Measurements from ENCODE around the gene HCLS1.
"Not testable (repeated sequence)": the region's sequence is repeated elsewhere in the genome, so short reads cannot be mapped to it uniquely, and the experiment has no call there.

The HCLS1 gene

GRCh38 chr3:121688747-121689146 is 28.0 kb upstream of the HCLS1 start:
- H3K27ac ChIP-seq (ENCODE audit: low read depth, low read length); H3K4me1 ChIP-seq (ENCODE audit: insufficient read depth, low read length); H3K4me3 ChIP-seq (ENCODE audit: low read length); H3K27me3 ChIP-seq (ENCODE audit: insufficient read depth, low read length); H3K9me3 ChIP-seq (ENCODE audit: insufficient read depth, low read depth, low read length); H3K9ac ChIP-seq (ENCODE audit: low read depth, low read length): not testable (repeated sequence)
- 96% methylated on average over 31 of the region's 31 CpGs for WGBS
- H3K36me3 ChIP-seq (ENCODE audit: insufficient read depth, low read length) = peaks cover 50% of the 10 kb centered on the region

- Histone ChIP-seq H3K4me1 (ENCODE audit: insufficient read depth, low read length) (no peaks in the 10 kb centered on the region), H3K27ac (ENCODE audit: low read depth, low read length) (no peak overlapping the region), H3K4me3 (ENCODE audit: low read length) (no peak overlapping the region), H3K36me3 (ENCODE audit: insufficient read depth, low read length) (peaks cover 52% of the 10 kb centered on the region), H3K27me3 (ENCODE audit: insufficient read depth, low read length) (no peaks in the 10 kb centered on the region), H3K9me3 (ENCODE audit: insufficient read depth, low read depth, low read length) (peaks cover 6% of the 10 kb centered on the region; the same call in 1 of the 2 replicates), H3K9ac (ENCODE audit: low read depth, low read length) (no peak overlapping the region)
- 92% methylated on average over 1 of the region's 1 CpG for WGBS
Measured at GRCh38 chr3:121681792-121682191, 21.1 kb upstream of the HCLS1 start.

GRCh38 chr3:121677141-121677540 is 16.4 kb upstream of the HCLS1 start:
- WGBS = 100% methylated on average over 1 of the region's 2 CpGs
- Histone ChIP-seq H3K36me3 (ENCODE audit: insufficient read depth, low read length) (peaks cover 78% of the 10 kb centered on the region), H3K27ac (ENCODE audit: low read depth, low read length) (no peak overlapping the region), H3K9me3 (ENCODE audit: insufficient read depth, low read depth, low read length) (no peaks in the 10 kb centered on the region), H3K4me1 (ENCODE audit: insufficient read depth, low read length) (no peaks in the 10 kb centered on the region), H3K27me3 (ENCODE audit: insufficient read depth, low read length) (no peaks in the 10 kb centered on the region), H3K4me3 (ENCODE audit: low read length) (no peak overlapping the region), H3K9ac (ENCODE audit: low read depth, low read length) (no peak overlapping the region)

GRCh38 chr3:121670676-121671075 is 10.0 kb upstream of the HCLS1 start:
- no peak overlapping the region for H3K9ac ChIP-seq (ENCODE audit: low read depth, low read length)
- peaks cover 88% of the 10 kb centered on the region for H3K36me3 ChIP-seq (ENCODE audit: insufficient read depth, low read length)

GRCh38 chr3:121667333-121667732 is 6.6 kb upstream of the HCLS1 start:
- H3K9me3 ChIP-seq (ENCODE audit: insufficient read depth, low read depth, low read length) = no peaks in the 10 kb centered on the region
- no peaks in the 10 kb centered on the region for H3K27me3 ChIP-seq (ENCODE audit: insufficient read depth, low read length)
- no peak overlapping the region for H3K27ac ChIP-seq (ENCODE audit: low read depth, low read length)
- no peak overlapping the region for H3K9ac ChIP-seq (ENCODE audit: low read depth, low read length)
- H3K36me3 ChIP-seq (ENCODE audit: insufficient read depth, low read length) = peaks cover 93% of the 10 kb centered on the region
- H3K4me3 ChIP-seq (ENCODE audit: low read length) = no peak overlapping the region
- 89% methylated on average over 4 of the region's 4 CpGs for WGBS
- H3K4me1 ChIP-seq (ENCODE audit: insufficient read depth, low read length) = no peaks in the 10 kb centered on the region

More at GRCh38 chr3:121670676-121671075, 10.0 kb upstream of the HCLS1 start:
- Histone ChIP-seq H3K27ac (ENCODE audit: low read depth, low read length) (no peak overlapping the region), H3K4me3 (ENCODE audit: low read length) (no peak overlapping the region), H3K4me1 (ENCODE audit: insufficient read depth, low read length) (no peaks in the 10 kb centered on the region), H3K27me3 (ENCODE audit: insufficient read depth, low read length) (no peaks in the 10 kb centered on the region), H3K9me3 (ENCODE audit: insufficient read depth, low read depth, low read length) (no peaks in the 10 kb centered on the region)

- H3K27me3 ChIP-seq (ENCODE audit: insufficient read depth, low read length) = no peaks in the 10 kb centered on the region
- H3K9ac ChIP-seq (ENCODE audit: low read depth, low read length) = no peak overlapping the region
- H3K9me3 ChIP-seq (ENCODE audit: insufficient read depth, low read depth, low read length) = no peaks in the 10 kb centered on the region
- WGBS = 88% methylated on average over 2 of the region's 2 CpGs
- H3K27ac ChIP-seq (ENCODE audit: low read depth, low read length) = no peak overlapping the region
- no peak overlapping the region for H3K4me3 ChIP-seq (ENCODE audit: low read length)
- H3K36me3 ChIP-seq (ENCODE audit: insufficient read depth, low read length) = peaks cover 78% of the 10 kb centered on the region
- H3K4me1 ChIP-seq (ENCODE audit: insufficient read depth, low read length) = peaks cover 4% of the 10 kb centered on the region; the same call in 1 of the 2 replicates
Measured at GRCh38 chr3:121665488-121665887, 4.8 kb upstream of the HCLS1 start.

- Histone ChIP-seq H3K36me3 (ENCODE audit: insufficient read depth, low read length) (peaks cover 57% of the 10 kb centered on the region), H3K4me3 (ENCODE audit: low read length) (no peak overlapping the region), H3K9me3 (ENCODE audit: insufficient read depth, low read depth, low read length) (no peaks in the 10 kb centered on the region), H3K4me1 (ENCODE audit: insufficient read depth, low read length) (peaks cover 4% of the 10 kb centered on the region; the same call in 1 of the 2 replicates), H3K9ac (ENCODE audit: low read depth, low read length) (no peak overlapping the region), H3K27me3 (ENCODE audit: insufficient read depth, low read length) (no peaks in the 10 kb centered on the region), H3K27ac (ENCODE audit: low read depth, low read length) (no peak overlapping the region)
- WGBS = 93% methylated on average over 2 of the region's 2 CpGs
Measured at GRCh38 chr3:121663171-121663847, 2.6 kb upstream of the HCLS1 start.

GRCh38 chr3:121662742-121663141 is 2.0 kb upstream of the HCLS1 start:
- H3K27ac ChIP-seq (ENCODE audit: low read depth, low read length) = no peak overlapping the region
- H3K27me3 ChIP-seq (ENCODE audit: insufficient read depth, low read length) = no peaks in the 10 kb centered on the region
- no peak overlapping the region for H3K4me3 ChIP-seq (ENCODE audit: low read length)
- peaks cover 53% of the 10 kb centered on the region for H3K36me3 ChIP-seq (ENCODE audit: insufficient read depth, low read length)
- H3K9me3 ChIP-seq (ENCODE audit: insufficient read depth, low read depth, low read length) = no peaks in the 10 kb centered on the region
- peaks cover 4% of the 10 kb centered on the region; the same call in 1 of the 2 replicates for H3K4me1 ChIP-seq (ENCODE audit: insufficient read depth, low read length)
- H3K9ac ChIP-seq (ENCODE audit: low read depth, low read length) = no peak overlapping the region

GRCh38 chr3:121661376-121661775 is 673 bp upstream of the HCLS1 start:
- H3K4me3 ChIP-seq (ENCODE audit: low read length) = no peak overlapping the region
- 96% methylated on average over 6 of the region's 6 CpGs for WGBS
- H3K36me3 ChIP-seq (ENCODE audit: insufficient read depth, low read length) = peaks cover 39% of the 10 kb centered on the region
- H3K9ac ChIP-seq (ENCODE audit: low read depth, low read length) = no peak overlapping the region
- H3K27ac ChIP-seq (ENCODE audit: low read depth, low read length) = no peak overlapping the region
- H3K9me3 ChIP-seq (ENCODE audit: insufficient read depth, low read depth, low read length) = no peaks in the 10 kb centered on the region
- H3K4me1 ChIP-seq (ENCODE audit: insufficient read depth, low read length) = peaks cover 4% of the 10 kb centered on the region; the same call in 1 of the 2 replicates
- H3K27me3 ChIP-seq (ENCODE audit: insufficient read depth, low read length) = no peaks in the 10 kb centered on the region

GRCh38 chr3:121659586-121659985 is 1.1 kb downstream of the HCLS1 start:
- 98% methylated on average over 3 of the region's 3 CpGs for WGBS
- H3K36me3 ChIP-seq (ENCODE audit: insufficient read depth, low read length) = peaks cover 21% of the 10 kb centered on the region
- H3K27ac ChIP-seq (ENCODE audit: low read depth, low read length) = no peak overlapping the region
- H3K9me3 ChIP-seq (ENCODE audit: insufficient read depth, low read depth, low read length) = no peaks in the 10 kb centered on the region
- H3K4me1 ChIP-seq (ENCODE audit: insufficient read depth, low read length) = peaks cover 4% of the 10 kb centered on the region; the same call in 1 of the 2 replicates
- no peak overlapping the region for H3K9ac ChIP-seq (ENCODE audit: low read depth, low read length)
- no peak overlapping the region for H3K4me3 ChIP-seq (ENCODE audit: low read length)
- H3K27me3 ChIP-seq (ENCODE audit: insufficient read depth, low read length) = no peaks in the 10 kb centered on the region

- no peak overlapping the region for H3K4me3 ChIP-seq (ENCODE audit: low read length)
- WGBS = 97% methylated on average over 5 of the region's 6 CpGs
- H3K27ac ChIP-seq (ENCODE audit: low read depth, low read length) = no peak overlapping the region
- H3K27me3 ChIP-seq (ENCODE audit: insufficient read depth, low read length) = no peaks in the 10 kb centered on the region
- H3K9ac ChIP-seq (ENCODE audit: low read depth, low read length) = no peak overlapping the region
- peaks cover 4% of the 10 kb centered on the region; the same call in 1 of the 2 replicates for H3K4me1 ChIP-seq (ENCODE audit: insufficient read depth, low read length)
- no peaks in the 10 kb centered on the region for H3K9me3 ChIP-seq (ENCODE audit: insufficient read depth, low read depth, low read length)
- H3K36me3 ChIP-seq (ENCODE audit: insufficient read depth, low read length) = peaks cover 14% of the 10 kb centered on the region
Measured at GRCh38 chr3:121658716-121659435, 1.8 kb downstream of the HCLS1 start.

Data from HUES64 (cell line).